Aorta (tissue), 5 donors: ENCODE results near the gene ZNF281. TPM values are rescaled to one million over a fixed set of nuclear protein-coding genes. Genes with fewer than 3 reads are reported as not detected.
"Not testable (repeated sequence)": the region's sequence is repeated elsewhere in the genome, so short reads cannot be mapped to it uniquely, and the experiment has no call there.

ENCODE experiments used
- ATAC-seq: fragments of 200-7000 bp; cut with Tn5 transposase; one replicate; pipeline ENCODE4 v1.9.1; 2022; ENCODE audit warnings: moderate library complexity; ENCODE audit not compliant: low FRiP score
- DNase-seq, 2 donors: peaks; one replicate each; pipeline ENCODE4 v3.0.0-alpha.2; 2020
- H3K27ac ChIP-seq, 2 donors: one replicate each; pipeline ENCODE4 v1.5.1; 2013; ENCODE audit warnings: low read length in 2 of 2, mild to moderate bottlenecking in 2 of 2, moderate library complexity in 2 of 2, control low read depth in 1 of 2, inconsistent platforms in 1 of 2, low read depth in 1 of 2
- H3K27me3 ChIP-seq, 2 donors: one replicate each; pipeline ENCODE4 v1.6.1; 2013; ENCODE audit warnings: control low read depth in 1 of 2, low read length in 1 of 2, mild to moderate bottlenecking in 1 of 2, moderate library complexity in 1 of 2; ENCODE audit not compliant: insufficient read depth in 2 of 2, control insufficient read depth in 1 of 2
- H3K36me3 ChIP-seq, 2 donors: one replicate each; pipeline ENCODE4 v1.6.1; 2013; ENCODE audit warnings: control low read depth in 1 of 2, low read length in 1 of 2, mild to moderate bottlenecking in 1 of 2; ENCODE audit not compliant: insufficient read depth in 2 of 2, control insufficient read depth in 1 of 2
- H3K4me1 ChIP-seq, 2 donors: one replicate each; pipeline ENCODE4 v1.6.1; 2013; ENCODE audit warnings: low read length in 2 of 2, control low read depth in 1 of 2, mild to moderate bottlenecking in 1 of 2, moderate library complexity in 1 of 2; ENCODE audit not compliant: insufficient read depth in 2 of 2, control insufficient read depth in 1 of 2
- H3K4me3 ChIP-seq, 2 donors: one replicate each; pipeline ENCODE4 v1.5.1; 2013; ENCODE audit warnings: low read length in 2 of 2, control low read depth in 1 of 2, mild to moderate bottlenecking in 1 of 2
- H3K9me3 ChIP-seq: one replicate; pipeline ENCODE4 v1.6.1; 2013; ENCODE audit warnings: mild to moderate bottlenecking, low read length; ENCODE audit not compliant: control insufficient read depth
- WGBS, 2 donors: extraction: QIAGEN DNeasy Blood & Tissue Kit; methylation state at CpG; one replicate each; pipeline ENCODE4 v1.1.7; 2013; 5-methylcytosine and 5-hydroxymethylcytosine counted together
- intact Hi-C, 2 donors: fragments of 100-400 bp; cut with DNase I; formaldehyde crosslinking; loops; one replicate each; pipeline versions ENCODE4 v1.14.2 to v1.15.0; 2022
- polyA plus RNA-seq, 2 donors: library from polyadenylated mRNA; stranded (reverse); fragments of 200-250 nt; gene quantifications; one replicate each; pipeline ENCODE4 v1.2.3, GENCODE V29; 2013
- total RNA-seq, 2 donors: library from RNA; stranded (reverse); fragmentation: NEBNext Ultra II Directional; extraction: Animal tissue kit (Norgen Biotek cat#: 25700); gene quantifications; one replicate each; pipeline ENCODE4 v1.2.1, GENCODE V29; 2021
- donor health status: healthy with polysubstance abuse.
- donor health status: Bipolar disorder and iron deficiency.
- donor health status: DM: no; HTN: no; CAD: no.
- donor health status: DM: no; HTN: no; CAD: no.
- donor health status: DM: yes; HTN: yes; CAD: no.

ZNF281 gene
- total and polyA plus RNA-seq, 4 donors: 2.1 to 13.1 (median 8.0) TPM

DNA sequence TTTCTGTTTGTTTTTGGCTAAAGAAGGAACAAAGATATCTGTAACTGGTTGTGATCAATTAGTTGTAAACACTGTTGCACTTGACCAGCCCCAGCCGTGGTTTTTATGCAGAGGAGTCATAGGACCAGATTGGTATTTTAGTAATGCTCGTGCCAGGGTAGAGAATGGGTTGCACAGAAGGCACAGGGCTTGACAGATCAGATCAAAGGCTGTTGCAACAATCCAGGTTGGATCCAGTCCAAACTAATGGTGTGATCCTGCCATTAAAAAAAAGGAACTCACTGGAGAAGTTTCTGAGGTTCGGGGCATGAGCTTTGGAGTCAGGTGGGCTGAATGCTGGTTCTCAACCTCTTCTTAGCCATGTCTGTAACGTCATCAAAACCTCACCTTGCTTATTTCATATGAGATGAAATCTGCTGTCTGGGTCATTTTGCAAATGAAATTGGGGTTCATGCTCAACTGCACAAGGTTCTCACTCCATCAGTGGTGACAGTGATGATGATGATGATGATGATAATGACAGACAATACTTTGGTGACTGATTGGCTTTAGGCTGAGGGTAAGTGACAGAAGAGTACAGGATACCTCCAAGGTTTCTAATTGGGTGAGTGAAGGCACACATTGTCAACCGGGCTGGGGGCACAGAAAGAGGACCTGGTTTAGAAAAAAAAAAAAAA, 43.1 kb downstream of the ZNF281 start:
- Histone ChIP-seq H3K9me3 (no peaks in the 10 kb centered on the region), H3K27me3 (no peaks in the 10 kb centered on the region), H3K36me3 (no peaks in the 10 kb centered on the region), H3K27ac (no peak overlapping the region), H3K4me3 (no peak overlapping the region), H3K4me1 (no peaks in the 10 kb centered on the region)
- intact Hi-C loops: no loop called here
- 57 to 83% methylated on average over 5 of the region's 5 CpGs for WGBS, 2 donors
- ATAC-seq (no peak), DNase-seq (no peak)

- intact Hi-C loops: no loop called here
- H3K4me3 ChIP-seq: no peak overlapping the region
- no peak overlapping the region for H3K27ac ChIP-seq
- no peaks in the 10 kb centered on the region for H3K27me3 ChIP-seq
- no peaks in the 10 kb centered on the region for H3K36me3 ChIP-seq
- ATAC-seq: no peak
- 91 to 94% methylated on average over 2 of the region's 2 CpGs for WGBS, 2 donors
- no peaks in the 10 kb centered on the region for H3K4me1 ChIP-seq
- H3K9me3 ChIP-seq: no peaks in the 10 kb centered on the region
- DNase-seq: no peak
Measured at GRCh38 chr1:200365897-200366426, 43.9 kb downstream of the ZNF281 start.

DNA sequence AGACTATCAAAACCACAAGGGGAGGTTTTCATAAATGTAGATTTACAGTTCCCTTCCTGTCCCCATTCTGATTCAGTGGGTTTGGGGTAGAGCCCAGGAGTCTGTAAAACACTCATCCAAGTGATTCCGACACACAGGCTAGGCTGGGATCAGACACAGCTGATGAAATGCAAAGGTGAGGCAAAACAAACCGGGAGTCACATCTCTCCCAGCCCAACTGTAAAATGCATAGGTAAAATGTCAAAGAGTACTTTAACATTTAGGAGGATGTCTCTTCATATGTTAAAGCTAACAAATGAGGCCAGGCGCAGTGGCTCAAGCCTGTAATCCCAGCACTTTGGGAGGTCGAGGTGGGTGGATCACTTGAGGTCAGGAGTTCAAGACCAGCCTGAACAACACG, 45.0 kb downstream of the ZNF281 start:
- Histone ChIP-seq H3K9me3 (no peaks in the 10 kb centered on the region), H3K4me1 (no peaks in the 10 kb centered on the region), H3K27me3 (no peaks in the 10 kb centered on the region), H3K36me3 (no peaks in the 10 kb centered on the region), H3K4me3 (no peak overlapping the region), H3K27ac (no peak overlapping the region)
- no peak for DNase-seq
- WGBS, 2 donors: 56 to 60% methylated on average over 5 of the region's 5 CpGs
- ATAC-seq: no peak
- intact Hi-C loops: no loop called here

GRCh38 chr1:200364091-200364759, 45.6 kb downstream of the ZNF281 start:
- H3K4me3 ChIP-seq: no peak overlapping the region
- DNase-seq (no peak), ATAC-seq (no peak)
- H3K4me1 ChIP-seq: no peaks in the 10 kb centered on the region
- no peaks in the 10 kb centered on the region for H3K36me3 ChIP-seq
- H3K9me3 ChIP-seq: no peaks in the 10 kb centered on the region
- 53 to 68% methylated on average over 2 of the region's 2 CpGs for WGBS, 2 donors
- intact Hi-C loops: no loop called here
- H3K27me3 ChIP-seq: no peaks in the 10 kb centered on the region
- H3K27ac ChIP-seq: no peak overlapping the region

DNA sequence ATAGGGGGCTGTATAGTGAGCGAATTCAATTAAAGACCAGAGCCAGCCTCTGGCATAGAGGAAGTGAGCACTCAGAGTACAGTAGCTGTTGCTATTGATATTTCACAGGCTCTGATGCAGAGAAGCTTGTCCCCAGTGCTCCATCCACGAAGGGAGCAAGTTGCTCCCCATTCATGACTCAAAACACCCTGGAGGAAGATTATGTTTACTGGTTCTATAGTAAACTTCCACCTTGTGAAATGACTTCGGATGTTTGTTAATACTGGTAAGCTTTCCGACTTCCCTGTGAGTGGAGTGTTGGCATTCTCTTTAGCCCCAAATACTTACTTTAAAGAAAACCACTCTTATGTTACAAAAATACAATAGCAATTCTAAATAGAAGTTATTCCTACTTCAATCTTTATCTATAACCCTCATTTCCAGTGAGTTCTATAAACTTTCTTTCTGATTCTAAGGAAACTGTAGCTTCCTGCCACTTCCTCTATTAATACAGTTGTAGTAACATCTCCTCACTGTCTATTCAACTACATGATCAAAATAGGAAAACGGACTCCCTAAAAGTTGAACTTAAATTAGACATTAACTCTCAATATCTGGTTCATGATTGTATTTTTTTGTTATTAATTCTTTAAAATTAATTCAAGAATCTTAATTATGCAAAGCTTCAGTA, 46.4 kb downstream of the ZNF281 start:
- no peak overlapping the region for H3K4me3 ChIP-seq
- H3K9me3 ChIP-seq: no peaks in the 10 kb centered on the region
- no peak overlapping the region for H3K27ac ChIP-seq
- H3K27me3 ChIP-seq: no peaks in the 10 kb centered on the region
- ATAC-seq: no peak
- WGBS, 2 donors: 49 to 60% methylated on average over 5 of the region's 5 CpGs
- intact Hi-C loops: no loop called here
- no peak for DNase-seq
- H3K36me3 ChIP-seq: no peaks in the 10 kb centered on the region
- no peaks in the 10 kb centered on the region for H3K4me1 ChIP-seq

DNA sequence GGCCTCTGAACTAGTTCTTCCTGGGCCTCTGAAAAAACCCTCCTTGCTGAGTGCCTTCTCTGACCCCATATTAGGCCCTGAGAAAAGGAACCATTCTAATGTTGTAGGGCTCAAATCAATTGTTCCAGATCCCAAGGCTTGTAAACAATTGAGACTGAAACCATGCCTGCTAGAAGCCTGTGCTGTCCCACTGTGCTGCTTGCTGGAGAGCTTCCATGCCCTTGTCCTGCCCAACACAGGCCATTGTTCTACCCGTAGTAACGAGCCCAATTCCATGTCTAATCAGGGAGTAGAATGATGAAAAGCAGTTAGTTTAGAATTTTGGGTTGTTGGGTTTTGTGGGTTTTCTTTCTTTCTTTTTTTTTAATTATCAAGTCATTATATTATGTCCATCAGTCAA, 47.4 kb downstream of the ZNF281 start:
- H3K4me1 ChIP-seq: no peaks in the 10 kb centered on the region

GRCh38 chr1:200359610-200360163, 50.1 kb downstream of the ZNF281 start:
- no peaks in the 10 kb centered on the region for H3K4me1 ChIP-seq
- H3K9me3 ChIP-seq: no peaks in the 10 kb centered on the region
- WGBS, 2 donors: 50 to 53% methylated on average over 3 of the region's 3 CpGs
- no peak overlapping the region for H3K4me3 ChIP-seq
- DNase-seq (no peak), ATAC-seq (no peak)
- no peaks in the 10 kb centered on the region for H3K27me3 ChIP-seq
- H3K27ac ChIP-seq: no peak overlapping the region
- no peaks in the 10 kb centered on the region for H3K36me3 ChIP-seq
- intact Hi-C loops: no loop called here

More for the DNA sequence above, 47.4 kb downstream of the ZNF281 start:
- Histone ChIP-seq H3K27ac (no peak overlapping the region), H3K36me3 (no peaks in the 10 kb centered on the region), H3K9me3 (no peaks in the 10 kb centered on the region), H3K27me3 (no peaks in the 10 kb centered on the region), H3K4me3 (no peak overlapping the region)
- intact Hi-C loops: no loop called here
- ATAC-seq: no peak
- DNase-seq: no peak
- WGBS, 2 donors: 93 to 96% methylated on average over 2 of the region's 2 CpGs

GRCh38 chr1:200357925-200358324, 51.9 kb downstream of the ZNF281 start:
- H3K4me3 ChIP-seq, intact Hi-C loops, H3K27ac ChIP-seq, H3K4me1 ChIP-seq, H3K9me3 ChIP-seq, H3K36me3 ChIP-seq, DNase-seq, ATAC-seq, H3K27me3 ChIP-seq: not testable (repeated sequence)
- 77 to 78% methylated on average over 6 of the region's 6 CpGs for WGBS, 2 donors
